Natural killer cell (primary cell): ENCODE results near the gene HIVEP3. TPM values are rescaled to one million over a fixed set of nuclear protein-coding genes. Genes with fewer than 3 reads are reported as not detected.

Source experiments
- ATAC-seq, 3 donors: fragments of 150-1000 bp in 2 of 3; fragments of 200-7000 bp in 1 of 3; cut with Tn5 transposase; 1 replicate in 1 of 3; 2 replicates in 2 of 3; pipeline ENCODE4 v1.10.0; 2021; ENCODE audit warnings: mild to moderate bottlenecking in 2 of 3, moderate library complexity in 2 of 3
- DNase-seq, 2 donors: peaks; one replicate each; pipeline versions ENCODE4 v3.0.0 to v3.0.0-alpha.2; 2013 to 2021; ENCODE audit warnings: mixed read lengths in 1 of 2
- H3K27ac ChIP-seq: one replicate; pipeline ENCODE4 v1.5.1; 2013; ENCODE audit warnings: mild to moderate bottlenecking, low read length
- H3K27me3 ChIP-seq: one replicate; pipeline ENCODE4 v1.6.1; 2013; ENCODE audit warnings: low read length; ENCODE audit not compliant: control insufficient read depth, insufficient read depth
- H3K36me3 ChIP-seq: one replicate; pipeline ENCODE4 v1.6.1; 2013; ENCODE audit warnings: low read length; ENCODE audit not compliant: control insufficient read depth, insufficient read depth
- H3K4me1 ChIP-seq: one replicate; pipeline ENCODE4 v1.6.1; 2013; ENCODE audit warnings: low read length; ENCODE audit not compliant: control insufficient read depth, insufficient read depth
- H3K4me3 ChIP-seq: one replicate; pipeline ENCODE4 v1.5.1; 2013; ENCODE audit warnings: low read length
- H3K9me3 ChIP-seq: one replicate; pipeline ENCODE4 v1.6.1; 2013; ENCODE audit warnings: low read length; ENCODE audit not compliant: control insufficient read depth, insufficient read depth
- H3K27ac Mint-ChIP-seq, 2 donors: one replicate each; pipeline ENCODE4 v1.8.0; 2022; ENCODE audit warnings: mild to moderate bottlenecking in 2 of 2, mixed read lengths in 2 of 2, moderate library complexity in 1 of 2
- H3K27me3 Mint-ChIP-seq, 2 donors: one replicate each; pipeline ENCODE4 v1.8.0; 2022; ENCODE audit warnings: low read depth in 2 of 2, mixed read lengths in 2 of 2
- H3K36me3 Mint-ChIP-seq: one replicate; pipeline ENCODE4 v1.8.0; 2022; ENCODE audit warnings: mixed read lengths
- H3K4me1 Mint-ChIP-seq, 2 donors: one replicate each; pipeline ENCODE4 v1.8.0; 2022; ENCODE audit warnings: mixed read lengths in 2 of 2
- H3K4me3 Mint-ChIP-seq: one replicate; pipeline ENCODE4 v1.8.0; 2022; ENCODE audit warnings: mild to moderate bottlenecking, moderate library complexity, mixed read lengths
- H3K9me3 Mint-ChIP-seq, 2 donors: one replicate each; pipeline ENCODE4 v1.8.0; 2022; ENCODE audit warnings: mixed read lengths in 2 of 2
- WGBS: methylation state at CpG from one replicate; pipeline ENCODE4 v1.1.7; 2013; ENCODE audit warnings: missing lambda C conversion rate; ENCODE audit not compliant: insufficient coverage; 5-methylcytosine and 5-hydroxymethylcytosine counted together
- intact Hi-C: fragments of 100-400 bp; cut with micrococcal nuclease; formaldehyde crosslinking; loops from one replicate; pipeline ENCODE4 v1.14.2; 2022
- total RNA-seq, 4 donors: library from RNA; stranded (reverse); fragments of 120-200 nt in 1 of 4; gene quantifications; one replicate each; pipeline versions ENCODE4 v1.2.3 to v1.2.4, GENCODE V29; 2013 to 2022
- TF ChIP-seq, protein P1 (sequence below): fragments of 200-600 bp; IDR thresholded peaks from one replicate; pipeline ENCODE4 v1.8.0; 2022; ENCODE audit warnings: antibody characterized with exemption

Gene HIVEP3
- total RNA-seq, 3 donors from 2014 or later (not counting 1 experiment from before 2014, with no cell fraction given): 26.2 to 35.2 (median 29.8) TPM

DNA sequence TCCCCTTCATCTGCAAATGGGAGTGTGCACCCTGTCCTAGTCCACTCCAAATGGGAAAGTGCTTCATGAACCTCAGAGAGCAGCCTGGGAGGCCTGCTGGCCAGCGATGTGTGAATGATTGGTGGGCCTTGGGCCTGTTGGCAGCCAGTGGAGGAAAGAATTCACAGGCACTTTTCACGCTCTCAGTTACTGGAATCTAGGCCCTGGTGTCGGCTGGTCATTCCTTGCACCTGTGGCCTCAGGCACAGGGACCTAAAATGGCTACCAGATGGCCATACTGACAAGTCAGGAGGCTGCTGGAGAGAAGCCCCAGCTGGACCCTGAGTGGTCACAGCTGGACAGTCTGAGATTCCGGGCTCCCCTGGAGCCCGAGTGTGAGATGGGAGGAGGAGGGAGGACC is 415.8 kb downstream of the HIVEP3 start:
- no peak overlapping the region for H3K27ac Mint-ChIP-seq
- TF ChIP-seq, protein P1, sequence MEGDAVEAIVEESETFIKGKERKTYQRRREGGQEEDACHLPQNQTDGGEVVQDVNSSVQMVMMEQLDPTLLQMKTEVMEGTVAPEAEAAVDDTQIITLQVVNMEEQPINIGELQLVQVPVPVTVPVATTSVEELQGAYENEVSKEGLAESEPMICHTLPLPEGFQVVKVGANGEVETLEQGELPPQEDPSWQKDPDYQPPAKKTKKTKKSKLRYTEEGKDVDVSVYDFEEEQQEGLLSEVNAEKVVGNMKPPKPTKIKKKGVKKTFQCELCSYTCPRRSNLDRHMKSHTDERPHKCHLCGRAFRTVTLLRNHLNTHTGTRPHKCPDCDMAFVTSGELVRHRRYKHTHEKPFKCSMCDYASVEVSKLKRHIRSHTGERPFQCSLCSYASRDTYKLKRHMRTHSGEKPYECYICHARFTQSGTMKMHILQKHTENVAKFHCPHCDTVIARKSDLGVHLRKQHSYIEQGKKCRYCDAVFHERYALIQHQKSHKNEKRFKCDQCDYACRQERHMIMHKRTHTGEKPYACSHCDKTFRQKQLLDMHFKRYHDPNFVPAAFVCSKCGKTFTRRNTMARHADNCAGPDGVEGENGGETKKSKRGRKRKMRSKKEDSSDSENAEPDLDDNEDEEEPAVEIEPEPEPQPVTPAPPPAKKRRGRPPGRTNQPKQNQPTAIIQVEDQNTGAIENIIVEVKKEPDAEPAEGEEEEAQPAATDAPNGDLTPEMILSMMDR: no peak
- peaks cover 0 to 2% of the 10 kb centered on the region in 2 donors for H3K27me3 Mint-ChIP-seq
- no peaks in the 10 kb centered on the region for H3K4me1 ChIP-seq
- H3K27ac ChIP-seq: no peak overlapping the region
- intact Hi-C loops: no loop called here
- H3K27me3 ChIP-seq: no peaks in the 10 kb centered on the region
- no peak overlapping the region for H3K4me3 ChIP-seq
- H3K36me3 Mint-ChIP-seq: no peaks in the 10 kb centered on the region
- 91% methylated on average over 5 of the region's 5 CpGs for WGBS
- H3K4me3 Mint-ChIP-seq: no peak overlapping the region
- ATAC-seq (no peak), DNase-seq (no peak)
- H3K9me3 ChIP-seq: no peaks in the 10 kb centered on the region
- H3K36me3 ChIP-seq: no peaks in the 10 kb centered on the region
- no peaks in the 10 kb centered on the region for H3K9me3 Mint-ChIP-seq
- H3K4me1 Mint-ChIP-seq: peaks cover 6 to 14% of the 10 kb centered on the region in 2 donors

DNA sequence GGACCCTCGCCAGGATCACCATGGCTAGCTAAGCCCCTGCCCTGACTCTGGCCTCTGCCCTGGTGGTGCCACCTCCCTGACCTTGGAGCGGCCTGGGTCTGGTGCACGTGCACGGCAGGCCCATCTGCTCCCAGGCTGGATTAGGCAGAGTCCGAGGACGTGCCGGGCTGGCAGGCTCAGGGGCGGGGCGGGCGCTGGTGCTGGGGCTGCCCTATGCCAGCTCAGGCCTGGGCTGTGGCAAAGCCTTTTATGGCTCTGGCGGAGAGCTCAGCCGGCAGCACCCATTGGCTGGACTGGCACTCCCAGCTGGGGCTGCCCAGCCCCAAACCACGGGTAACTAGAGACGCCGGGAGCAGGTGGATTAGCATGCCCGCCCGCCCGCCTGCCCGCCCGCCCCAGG is 417.1 kb downstream of the HIVEP3 start:
- H3K9me3 ChIP-seq: no peaks in the 10 kb centered on the region
- H3K9me3 Mint-ChIP-seq: no peaks in the 10 kb centered on the region
- H3K4me3 Mint-ChIP-seq: no peak overlapping the region
- no peaks in the 10 kb centered on the region for H3K36me3 Mint-ChIP-seq
- H3K27ac ChIP-seq: no peak overlapping the region
- WGBS: 90% methylated on average over 20 of the region's 20 CpGs
- TF ChIP-seq, protein P1: no peak
- intact Hi-C loops: no loop called here
- H3K36me3 ChIP-seq: no peaks in the 10 kb centered on the region
- DNase-seq: no peak
- peaks cover 6 to 14% of the 10 kb centered on the region in 2 donors for H3K4me1 Mint-ChIP-seq
- H3K27me3 Mint-ChIP-seq: peaks cover 7 to 9% of the 10 kb centered on the region in 2 donors
- ATAC-seq: no peak
- H3K27ac Mint-ChIP-seq: no peak overlapping the region
- peaks cover 2% of the 10 kb centered on the region for H3K4me1 ChIP-seq
- H3K4me3 ChIP-seq: no peak overlapping the region
- peaks cover 1% of the 10 kb centered on the region for H3K27me3 ChIP-seq

DNA sequence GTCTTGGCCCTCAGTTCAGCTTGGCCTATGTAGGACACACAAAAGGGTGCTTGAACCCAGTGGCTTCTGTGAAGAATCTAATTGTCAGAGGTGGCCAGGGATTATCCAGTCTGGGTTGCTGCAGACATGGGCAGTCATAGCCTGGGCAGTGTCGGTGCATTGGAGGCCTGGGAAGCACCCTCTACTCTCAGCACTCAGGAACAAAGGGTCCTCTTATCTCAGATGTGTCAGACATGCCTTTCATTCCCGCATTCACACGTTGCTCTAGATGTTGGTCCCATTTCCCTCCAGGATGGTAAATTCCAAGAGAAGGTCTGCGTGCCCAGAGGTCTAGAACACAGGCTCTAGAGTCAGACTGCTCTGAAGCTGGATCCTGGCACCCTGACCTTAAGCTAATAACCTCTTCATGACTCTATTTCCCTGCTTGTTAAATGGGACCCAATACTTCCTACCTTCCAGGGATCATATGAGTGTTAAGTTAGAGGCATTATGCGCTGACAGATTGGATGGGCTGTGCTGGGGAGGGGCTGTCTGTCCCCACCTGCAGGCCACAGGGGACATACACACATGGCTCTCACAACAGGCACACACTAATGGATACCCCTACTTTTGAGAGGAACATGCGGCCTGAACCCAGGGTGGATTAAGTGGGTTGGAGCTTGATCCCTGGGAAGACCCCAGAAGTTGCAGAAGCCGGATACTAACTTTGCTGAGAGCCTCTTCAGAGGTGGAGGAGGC is 417.8 kb downstream of the HIVEP3 start:
- peaks cover 3% of the 10 kb centered on the region for H3K27me3 ChIP-seq

More for the DNA sequence above, 417.8 kb downstream of the HIVEP3 start:
- DNase-seq (no peak), ATAC-seq (no peak)
- H3K9me3 ChIP-seq: no peaks in the 10 kb centered on the region
- H3K4me3 ChIP-seq: no peak overlapping the region
- TF ChIP-seq, protein P1: no peak
- no peaks in the 10 kb centered on the region for H3K9me3 Mint-ChIP-seq
- intact Hi-C loops: no loop called here
- H3K36me3 ChIP-seq: no peaks in the 10 kb centered on the region
- no peaks in the 10 kb centered on the region for H3K36me3 Mint-ChIP-seq
- no peak overlapping the region for H3K4me3 Mint-ChIP-seq
- H3K27ac ChIP-seq: no peak overlapping the region
- no peak overlapping the region for H3K27ac Mint-ChIP-seq
- H3K4me1 ChIP-seq: peaks cover 6% of the 10 kb centered on the region
- 87% methylated on average over 6 of the region's 7 CpGs for WGBS
- peaks cover 7 to 9% of the 10 kb centered on the region in 2 donors for H3K27me3 Mint-ChIP-seq
- peaks cover 6 to 14% of the 10 kb centered on the region in 2 donors for H3K4me1 Mint-ChIP-seq
